Measurements from ENCODE around the gene CACNA2D2. TPM values are rescaled to one million over a fixed set of nuclear protein-coding genes. Genes with fewer than 3 reads are reported as not detected.

Gene CACNA2D2
- total RNA-seq, 1 donor from 2014 or later: 1.00 TPM

GRCh38 chr3:50454481-50455070 is 48.9 kb downstream of the CACNA2D2 start:
- Mint-ChIP-seq H3K27me3 (ENCODE audit: low read depth, unreplicated experiment) (peaks cover 31% of the 10 kb centered on the region), H3K36me3 (ENCODE audit: low read depth, unreplicated experiment) (no peaks in the 10 kb centered on the region), H3K9me3 (ENCODE audit: unreplicated experiment) (no peaks in the 10 kb centered on the region), H3K27ac (ENCODE audit: unreplicated experiment) (no peak overlapping the region), H3K4me1 (ENCODE audit: low read depth, unreplicated experiment) (no peaks in the 10 kb centered on the region), H3K4me3 (ENCODE audit: unreplicated experiment) (no peak overlapping the region)
- Histone ChIP-seq H3K4me3 (ENCODE audit: insufficient read depth, low read depth, low read length) (no peak overlapping the region), H2AFZ (ENCODE audit: low read depth, low read length) (no peak overlapping the region), H3K27ac (ENCODE audit: low read depth, low read length) (no peak overlapping the region), H3K79me2 (ENCODE audit: insufficient read depth, low read length) (no peaks in the 10 kb centered on the region), H3K4me2 (ENCODE audit: low read length) (no peak overlapping the region), H4K20me1 (ENCODE audit: insufficient read depth, low read length) (no peaks in the 10 kb centered on the region), H3K9me3 (ENCODE audit: insufficient read depth, low read depth, low read length) (no peaks in the 10 kb centered on the region), H3K27me3 (ENCODE audit: insufficient read depth, low read length) (peaks cover 5% of the 10 kb centered on the region), H3K9ac (ENCODE audit: low read length) (no peak overlapping the region), H3K4me1 (ENCODE audit: insufficient read depth, low read length) (no peaks in the 10 kb centered on the region), H3K36me3 (ENCODE audit: insufficient read depth, low read length) (no peaks in the 10 kb centered on the region)
- DNase-seq (ENCODE audit: low read depth) (no peak), FAIRE-seq (no peak)
- no peak for TF ChIP-seq CTCF (IDR thresholded peaks at IDR 0.05; ENCODE audit: insufficient read depth, low read depth, low read length)
- TF ChIP-seq EZH2 (IDR thresholded peaks at IDR 0.05; ENCODE audit: insufficient read depth, low read length): no peak

- H3K4me3 Mint-ChIP-seq (ENCODE audit: unreplicated experiment): no peak overlapping the region
- Histone ChIP-seq H4K20me1 (ENCODE audit: insufficient read depth, low read length) (no peaks in the 10 kb centered on the region), H3K4me2 (ENCODE audit: low read length) (no peak overlapping the region), H2AFZ (ENCODE audit: low read depth, low read length) (no peak overlapping the region), H3K9me3 (ENCODE audit: insufficient read depth, low read depth, low read length) (no peaks in the 10 kb centered on the region), H3K27me3 (ENCODE audit: insufficient read depth, low read length) (peaks cover 5% of the 10 kb centered on the region), H3K9ac (ENCODE audit: low read length) (no peak overlapping the region), H3K4me1 (ENCODE audit: insufficient read depth, low read length) (no peaks in the 10 kb centered on the region), H3K79me2 (ENCODE audit: insufficient read depth, low read length) (no peaks in the 10 kb centered on the region), H3K4me3 (ENCODE audit: insufficient read depth, low read depth, low read length) (no peak overlapping the region), H3K27ac (ENCODE audit: low read depth, low read length) (no peak overlapping the region), H3K36me3 (ENCODE audit: insufficient read depth, low read length) (no peaks in the 10 kb centered on the region)
- peaks cover 33% of the 10 kb centered on the region for H3K27me3 Mint-ChIP-seq (ENCODE audit: low read depth, unreplicated experiment)
- H3K4me1 Mint-ChIP-seq (ENCODE audit: low read depth, unreplicated experiment): no peaks in the 10 kb centered on the region
- H3K27ac Mint-ChIP-seq (ENCODE audit: unreplicated experiment): no peak overlapping the region
- no peak for DNase-seq (ENCODE audit: low read depth)
- FAIRE-seq: no peak
- no peaks in the 10 kb centered on the region for H3K9me3 Mint-ChIP-seq (ENCODE audit: unreplicated experiment)
- TF ChIP-seq CTCF (IDR thresholded peaks at IDR 0.05; ENCODE audit: insufficient read depth, low read depth, low read length) (no peak), EZH2 (IDR thresholded peaks at IDR 0.05; ENCODE audit: insufficient read depth, low read length) (no peak)
- H3K36me3 Mint-ChIP-seq (ENCODE audit: low read depth, unreplicated experiment): no peaks in the 10 kb centered on the region
These were observed 49.5 kb downstream of the CACNA2D2 start for GRCh38 chr3:50453907-50454306.

- peak; percentile 71 for DNase-seq (ENCODE audit: low read depth)
- no peak overlapping the region for H3K27ac Mint-ChIP-seq (ENCODE audit: unreplicated experiment)
- H3K27ac ChIP-seq (ENCODE audit: low read depth, low read length): no peak overlapping the region
These were observed 53.1 kb downstream of the CACNA2D2 start for GRCh38 chr3:50450209-50450921.

More at GRCh38 chr3:50450209-50450921, 53.1 kb downstream of the CACNA2D2 start:
- Mint-ChIP-seq H3K4me1 (ENCODE audit: low read depth, unreplicated experiment) (no peaks in the 10 kb centered on the region), H3K9me3 (ENCODE audit: unreplicated experiment) (no peaks in the 10 kb centered on the region), H3K27me3 (ENCODE audit: low read depth, unreplicated experiment) (peaks cover 26% of the 10 kb centered on the region), H3K36me3 (ENCODE audit: low read depth, unreplicated experiment) (no peaks in the 10 kb centered on the region), H3K4me3 (ENCODE audit: unreplicated experiment) (no peak overlapping the region)
- H3K9me3 ChIP-seq (ENCODE audit: insufficient read depth, low read depth, low read length): no peaks in the 10 kb centered on the region
- no peaks in the 10 kb centered on the region for H3K79me2 ChIP-seq (ENCODE audit: insufficient read depth, low read length)
- peak overlapping the region; percentile 72 for H3K4me2 ChIP-seq (ENCODE audit: low read length)
- peak overlapping the region; percentile 26 for H3K9ac ChIP-seq (ENCODE audit: low read length)
- no peaks in the 10 kb centered on the region for H4K20me1 ChIP-seq (ENCODE audit: insufficient read depth, low read length)
- TF ChIP-seq CTCF (IDR thresholded peaks at IDR 0.05; ENCODE audit: insufficient read depth, low read depth, low read length): no peak
- TF ChIP-seq EZH2 (IDR thresholded peaks at IDR 0.05; ENCODE audit: insufficient read depth, low read length): no peak
- peaks cover 2% of the 10 kb centered on the region for H3K27me3 ChIP-seq (ENCODE audit: insufficient read depth, low read length)
- peak overlapping the region; percentile 11 for H3K4me3 ChIP-seq (ENCODE audit: insufficient read depth, low read depth, low read length)
- FAIRE-seq: no peak
- no peaks in the 10 kb centered on the region for H3K4me1 ChIP-seq (ENCODE audit: insufficient read depth, low read length)
- peak overlapping the region; percentile 76 for H2AFZ ChIP-seq (ENCODE audit: low read depth, low read length)
- H3K36me3 ChIP-seq (ENCODE audit: insufficient read depth, low read length): no peaks in the 10 kb centered on the region
